H54 (cell line): ENCODE measurements around the gene ARID3A.

ENCODE experiments used
- DNase-seq: peaks from one replicate; pipeline ENCODE4 v3.0.0; 2011; ENCODE audit warnings: low spot score, mixed read lengths; ENCODE audit not compliant: insufficient read length
- FAIRE-seq: peaks from 3 replicates; lab custom pipeline; 2011; peaks lifted over from hg19 to GRCh38; lab: Jason Lieb, UNC
- POLR2A ChIP-seq: IDR thresholded peaks from 2 replicates; pipeline ENCODE4 v1.6.1; 2011; ENCODE audit warnings: low read depth, mild to moderate bottlenecking, low read length

The ARID3A gene

DNA sequence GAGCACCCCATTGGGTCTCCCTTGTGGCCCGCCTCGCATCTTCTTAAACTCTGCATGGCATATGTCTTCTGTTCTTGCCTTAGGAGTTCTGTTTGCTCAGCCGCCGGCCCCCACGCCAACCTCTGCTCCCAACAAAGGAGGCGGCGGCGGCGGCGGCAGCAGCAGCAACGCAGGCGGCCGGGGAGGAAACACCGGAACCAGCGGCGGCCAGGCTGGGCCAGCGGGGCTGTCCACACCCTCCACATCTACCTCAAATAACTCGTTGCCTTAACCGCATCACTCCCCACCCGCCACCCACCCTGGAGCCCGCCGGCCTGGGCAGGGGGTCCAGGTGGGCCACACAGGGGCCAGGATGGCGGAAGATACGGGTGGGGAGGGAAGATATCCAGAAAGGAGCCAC lies 46.0 kb downstream of the ARID3A start:
- DNase-seq (no peak), FAIRE-seq (no peak)
- TF ChIP-seq POLR2A: no peak

DNA sequence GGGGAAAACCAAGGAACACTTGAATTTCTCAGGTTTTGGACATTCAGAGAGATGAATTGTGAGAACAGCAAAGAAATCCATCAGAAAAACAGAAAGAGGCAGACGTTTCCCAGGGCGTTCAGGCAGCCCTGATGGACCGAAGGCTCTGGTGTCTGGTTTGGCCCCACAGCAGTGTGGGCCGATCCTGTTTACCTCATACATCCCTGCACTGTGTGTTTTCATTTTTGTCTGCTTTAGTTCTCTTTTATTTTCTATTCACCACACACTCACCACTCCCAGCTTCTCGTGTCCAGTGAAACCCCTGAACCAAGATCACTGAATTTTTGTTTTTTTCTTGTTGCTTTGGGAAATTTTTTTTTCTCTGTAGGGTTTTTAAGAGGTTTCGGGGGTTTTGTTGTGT lies 46.4 kb downstream of the ARID3A start:
- no peak for FAIRE-seq
- DNase-seq: no peak
- TF ChIP-seq POLR2A: no peak

DNA sequence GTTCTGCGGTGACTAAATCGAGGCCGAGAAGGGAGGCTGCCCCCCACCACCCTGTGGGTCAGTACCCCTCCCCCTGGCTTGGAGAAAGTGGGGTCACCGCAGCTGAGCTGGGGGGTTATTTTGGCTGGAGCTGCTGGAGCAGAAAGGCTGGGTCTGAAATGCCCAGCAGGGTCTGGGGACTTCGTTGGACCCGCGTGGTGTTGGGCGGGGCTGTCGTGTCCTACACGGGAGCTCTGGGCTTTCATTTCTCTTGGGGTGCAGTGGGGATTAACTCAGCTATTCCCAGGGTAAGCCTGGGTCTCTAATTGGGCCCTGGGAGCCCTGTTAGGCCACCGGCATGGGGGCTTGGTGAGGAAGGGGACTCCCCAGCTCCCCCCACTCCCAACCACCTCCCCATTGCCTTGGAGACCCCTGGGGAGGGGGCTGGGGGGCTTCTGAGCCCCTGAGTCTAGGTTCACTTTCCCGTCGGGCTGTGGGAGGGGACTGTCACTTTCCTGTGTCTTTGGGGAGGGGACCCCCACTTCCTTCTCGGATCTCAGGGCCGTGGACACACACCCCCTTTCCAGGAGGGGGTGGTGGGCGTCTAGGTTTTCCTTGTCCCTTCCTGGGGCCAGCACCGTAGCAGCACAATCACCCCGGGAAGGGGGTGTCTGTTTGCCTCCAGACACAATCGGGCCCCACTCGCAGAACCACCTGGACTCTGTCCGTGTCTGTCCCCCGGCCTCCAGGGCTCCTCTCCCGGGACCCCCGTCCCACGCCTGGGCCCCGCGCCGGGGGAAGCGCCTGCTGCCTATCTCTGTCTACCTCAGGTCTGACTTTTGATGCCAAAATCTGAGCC lies 48.1 kb downstream of the ARID3A start:
- no peak for FAIRE-seq
- TF ChIP-seq POLR2A: no peak
- DNase-seq: no peak

DNA sequence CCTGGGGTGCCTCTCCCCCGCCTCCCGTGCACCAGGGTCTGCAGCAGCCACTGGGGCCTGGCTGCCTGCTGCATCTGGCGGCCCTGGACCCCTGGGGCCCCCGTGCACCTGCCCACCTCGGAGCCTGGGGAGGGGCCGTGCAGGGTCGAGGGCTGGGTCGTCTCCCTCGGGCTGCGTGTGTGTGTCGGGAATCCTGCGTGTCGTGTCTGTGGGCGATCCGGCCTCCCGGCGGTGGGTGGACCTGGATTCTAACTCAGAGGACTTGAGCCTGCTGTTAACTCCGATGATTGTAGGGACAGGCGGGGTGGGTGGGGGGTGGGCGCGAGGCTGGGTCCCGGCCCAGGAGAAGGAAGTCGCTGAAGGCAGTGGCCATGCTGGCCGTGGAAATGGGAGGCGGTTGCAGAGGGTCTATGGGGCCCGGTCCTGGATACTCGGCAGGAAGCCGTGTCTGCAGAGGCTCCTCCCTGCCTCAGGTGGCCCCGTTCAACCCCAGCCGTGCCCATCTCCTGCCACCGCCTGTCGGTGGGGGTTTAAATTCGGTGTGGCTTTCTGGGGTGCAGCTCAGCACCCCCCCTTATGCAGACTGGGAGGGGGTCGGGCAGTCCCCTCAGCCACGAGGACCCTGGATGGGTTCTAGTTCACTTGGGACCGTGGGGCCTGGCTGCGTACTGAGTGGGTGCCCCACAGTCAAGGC lies 48.9 kb downstream of the ARID3A start:
- FAIRE-seq (no peak), DNase-seq (no peak)
- TF ChIP-seq POLR2A: no peak

DNA sequence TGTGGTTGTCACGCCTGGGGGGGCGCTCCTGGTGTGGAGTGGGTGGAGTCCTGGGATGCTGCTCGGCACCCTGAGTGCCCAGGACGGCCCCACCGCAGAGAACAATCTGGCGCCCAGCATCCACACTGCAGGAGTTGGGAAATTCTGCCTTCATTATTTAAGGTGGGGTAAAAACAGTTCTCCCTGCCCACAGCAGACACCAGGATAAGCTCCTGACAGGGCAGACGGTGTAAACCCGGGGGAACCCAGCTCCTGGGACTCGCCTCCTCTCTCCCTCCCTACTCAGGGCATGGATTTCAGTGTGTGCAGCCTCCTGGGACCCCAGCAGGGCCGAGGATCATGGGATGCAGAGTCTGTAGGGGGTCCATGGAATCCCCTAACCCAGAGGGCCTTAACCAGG lies 50.6 kb downstream of the ARID3A start:
- no peak for TF ChIP-seq POLR2A
- no peak for DNase-seq
- no peak for FAIRE-seq

DNA sequence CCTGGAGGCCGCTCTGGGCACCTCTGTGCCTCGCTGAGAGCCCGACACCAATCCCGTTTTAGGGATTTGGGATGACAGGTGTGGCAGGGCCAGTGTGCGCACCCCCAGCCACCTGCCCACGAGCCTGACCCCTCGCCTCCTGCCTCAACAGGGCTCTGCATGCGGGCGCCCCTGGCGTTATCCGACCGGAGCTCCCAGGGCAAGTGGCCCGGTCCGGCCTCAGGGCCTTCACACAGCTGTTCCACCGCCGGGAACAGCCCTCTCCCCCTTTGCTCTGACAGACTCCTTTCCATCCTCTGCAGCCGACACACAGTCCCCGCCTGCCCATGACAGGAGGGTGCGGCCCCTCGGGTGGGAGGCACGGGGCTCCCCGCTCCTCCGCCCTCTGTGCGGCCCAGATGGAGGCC lies 51.2 kb downstream of the ARID3A start:
- no peak for FAIRE-seq
- DNase-seq: no peak
- no peak for TF ChIP-seq POLR2A

DNA sequence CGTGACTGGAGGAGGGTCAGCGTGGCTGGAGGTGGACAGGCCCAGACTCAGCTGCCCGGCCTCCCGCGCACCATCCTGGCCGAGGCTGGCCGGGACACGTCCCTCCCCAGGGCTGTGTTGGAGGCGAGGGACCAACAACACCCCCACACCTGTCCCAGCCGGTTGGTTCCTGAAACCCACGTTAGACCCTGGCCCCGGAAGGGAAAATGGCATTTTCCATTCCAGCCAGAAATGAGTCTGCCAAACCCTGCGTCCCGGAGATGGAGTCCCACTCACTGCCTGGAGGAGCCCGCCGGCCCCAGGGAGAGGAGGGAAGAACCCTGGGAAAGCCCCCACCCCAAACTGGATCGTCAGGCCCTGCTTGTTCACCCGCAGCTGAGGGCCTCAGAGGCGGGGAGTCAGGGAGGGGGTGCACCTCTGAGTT lies 53.5 kb downstream of the ARID3A start:
- DNase-seq: no peak
- FAIRE-seq: no peak
- no peak for TF ChIP-seq POLR2A

DNA sequence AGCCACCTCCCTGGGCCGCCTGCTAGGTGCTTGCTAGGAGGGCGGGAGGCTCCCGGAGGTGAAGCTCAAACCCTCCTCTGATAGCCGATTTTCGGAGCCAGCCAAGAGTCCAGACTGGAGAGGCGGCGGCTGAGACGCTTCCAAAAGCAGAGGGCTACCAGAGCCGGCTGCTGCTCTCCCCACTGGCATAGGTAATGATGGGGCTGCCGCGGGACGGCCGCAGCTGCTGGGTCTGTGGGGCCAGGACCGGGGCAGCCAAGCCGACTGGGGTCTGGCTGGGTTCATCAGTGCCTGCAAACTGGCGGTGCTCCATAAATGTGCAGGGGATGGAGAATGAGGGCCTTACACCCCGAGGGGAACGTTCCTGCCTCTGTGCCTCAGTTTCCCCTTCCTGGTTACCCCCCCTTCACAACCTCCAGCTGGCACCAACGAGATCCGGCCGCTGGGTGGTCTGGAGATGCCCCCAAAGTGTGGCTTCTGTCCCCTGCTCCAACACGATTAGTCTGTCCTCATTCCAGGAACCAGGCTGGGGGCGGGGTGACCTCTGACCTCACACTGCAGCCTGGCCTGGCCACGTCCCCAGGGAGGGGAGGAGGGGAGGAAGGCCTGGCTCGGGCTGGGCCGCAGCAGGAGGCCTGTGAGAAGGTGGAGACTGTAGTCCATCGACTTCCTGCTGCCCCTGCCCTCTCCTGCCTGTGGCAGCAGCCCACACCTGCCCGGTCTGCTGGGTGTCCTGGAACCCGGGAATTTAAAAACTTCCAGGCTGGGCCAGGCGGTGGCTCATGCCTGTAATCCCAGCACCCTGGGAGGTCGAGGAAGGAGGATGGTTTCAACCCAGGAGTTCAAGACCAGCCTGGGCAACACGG lies 54.5 kb downstream of the ARID3A start:
- no peak for DNase-seq
- no peak for TF ChIP-seq POLR2A
- FAIRE-seq: no peak

DNA sequence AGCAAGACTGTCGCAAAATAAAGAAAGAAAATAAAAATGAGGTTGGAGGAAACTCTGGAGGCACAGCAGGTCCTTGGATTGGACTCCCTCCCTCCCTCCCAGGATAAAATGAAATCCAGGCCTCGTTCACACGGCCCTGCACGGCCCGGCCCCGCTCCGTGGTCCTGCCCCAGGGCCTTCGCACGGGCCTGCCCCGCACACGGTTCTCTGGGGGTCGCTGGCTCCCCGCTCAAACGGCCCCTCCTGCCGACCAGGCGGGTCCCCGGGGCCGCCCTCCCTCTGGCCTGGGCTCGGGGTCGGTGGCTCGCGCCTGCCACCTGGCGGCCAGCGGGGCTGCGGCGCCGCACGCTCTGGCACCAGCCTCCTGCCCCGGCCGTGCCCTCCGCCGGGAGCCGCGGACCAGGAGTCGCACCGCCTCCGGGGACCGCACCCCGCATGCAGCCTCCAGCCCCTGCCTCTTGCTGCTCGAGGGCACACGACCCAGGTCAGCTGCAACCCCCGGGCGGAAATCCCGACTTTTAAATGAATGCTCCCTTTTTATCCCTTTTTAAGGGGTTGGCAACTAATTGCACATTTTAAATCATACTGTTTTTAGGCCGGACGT lies 56.8 kb downstream of the ARID3A start:
- DNase-seq (peak; percentile 93), FAIRE-seq (no peak)

DNA sequence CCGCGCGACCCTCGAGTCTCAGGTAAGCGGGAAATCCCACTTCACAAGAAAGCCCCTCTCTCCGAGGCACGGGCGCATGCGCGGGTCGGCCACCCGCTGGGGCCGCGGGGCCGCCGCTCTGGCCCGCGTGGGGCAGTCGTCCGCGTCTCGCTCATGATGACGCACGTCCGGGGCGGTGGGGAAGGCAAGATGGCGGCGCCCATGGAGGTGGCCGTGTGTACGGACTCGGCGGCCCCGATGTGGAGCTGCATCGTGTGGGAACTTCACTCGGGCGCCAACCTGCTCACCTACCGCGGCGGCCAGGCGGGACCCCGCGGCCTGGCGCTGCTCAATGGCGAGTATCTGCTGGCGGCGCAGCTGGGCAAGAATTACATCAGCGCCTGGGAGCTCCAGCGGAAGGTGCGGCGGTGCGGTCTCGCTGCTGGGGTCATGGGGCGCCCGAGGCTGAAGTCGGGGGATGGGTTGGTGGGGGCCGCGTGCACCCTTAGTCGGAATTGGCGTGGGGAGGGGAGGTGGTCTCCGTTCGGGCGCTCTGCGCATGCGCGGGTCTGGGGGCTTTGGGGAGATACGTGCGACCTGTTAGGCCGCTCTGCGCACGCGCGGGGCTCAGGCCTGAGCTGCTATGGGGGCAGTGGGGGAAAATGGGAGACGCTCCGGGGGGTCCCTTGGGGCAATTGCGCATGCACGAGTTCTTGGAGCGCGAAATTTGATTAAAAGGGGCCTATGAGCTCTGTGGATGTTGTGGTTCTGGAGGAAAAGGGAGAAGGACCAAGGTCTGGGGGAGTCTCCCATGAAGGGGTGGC lies 58.5 kb downstream of the ARID3A start, which contains the start of gene WDR18:
TSS of gene WDR18 (plus strand) at position 181 of the 803 bp plus-strand sequence. CDS start at position 190, 9 bp downstream.
- peak; percentile 53 for TF ChIP-seq POLR2A
- peak; percentile 96 for DNase-seq
- no peak for FAIRE-seq

More for the DNA sequence above, 56.8 kb downstream of the ARID3A start:
- TF ChIP-seq POLR2A: no peak

DNA sequence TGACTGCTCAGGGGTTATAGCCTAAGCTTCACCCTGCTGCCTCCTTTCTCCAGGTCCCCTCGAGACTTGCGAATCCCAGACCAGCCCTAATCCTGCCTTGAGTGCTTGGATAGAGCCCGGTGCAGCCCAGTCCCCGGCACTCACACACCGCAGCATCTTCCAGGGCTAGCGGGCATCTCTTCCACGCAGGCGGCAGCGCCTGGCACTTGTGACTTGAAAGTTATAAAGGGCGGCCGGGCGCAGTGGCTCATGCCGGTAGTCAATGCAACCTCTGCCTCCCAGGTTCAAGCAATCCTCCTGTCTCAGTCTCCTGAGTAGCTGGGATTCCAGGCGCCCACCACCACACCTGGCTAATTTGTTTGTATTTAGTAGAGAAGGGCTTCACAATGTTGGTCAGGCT lies 60.2 kb downstream of the ARID3A start:
- FAIRE-seq (no peak), DNase-seq (no peak)
- TF ChIP-seq POLR2A: no peak

DNA sequence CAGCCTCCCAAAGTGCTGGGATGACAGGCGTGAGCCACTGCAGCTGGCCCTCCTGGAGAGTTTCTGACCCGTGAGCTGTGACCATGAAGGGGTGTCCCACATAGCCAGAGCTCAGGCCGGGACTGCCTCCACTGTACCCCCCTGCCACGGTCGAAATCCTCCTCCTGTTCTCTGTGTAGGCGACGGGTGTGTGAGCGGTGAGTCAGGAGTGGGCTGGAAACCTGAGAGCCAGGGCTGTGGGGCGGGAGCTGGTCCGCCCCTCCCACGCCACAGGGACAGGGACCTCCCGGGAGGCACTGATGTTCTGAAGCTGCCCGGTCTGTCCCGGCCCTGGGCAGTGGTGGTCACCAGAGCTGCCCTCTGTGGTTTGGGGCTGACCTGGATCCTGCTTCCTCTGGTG lies 62.2 kb downstream of the ARID3A start:
- DNase-seq (no peak), FAIRE-seq (no peak)
- TF ChIP-seq POLR2A: no peak

DNA sequence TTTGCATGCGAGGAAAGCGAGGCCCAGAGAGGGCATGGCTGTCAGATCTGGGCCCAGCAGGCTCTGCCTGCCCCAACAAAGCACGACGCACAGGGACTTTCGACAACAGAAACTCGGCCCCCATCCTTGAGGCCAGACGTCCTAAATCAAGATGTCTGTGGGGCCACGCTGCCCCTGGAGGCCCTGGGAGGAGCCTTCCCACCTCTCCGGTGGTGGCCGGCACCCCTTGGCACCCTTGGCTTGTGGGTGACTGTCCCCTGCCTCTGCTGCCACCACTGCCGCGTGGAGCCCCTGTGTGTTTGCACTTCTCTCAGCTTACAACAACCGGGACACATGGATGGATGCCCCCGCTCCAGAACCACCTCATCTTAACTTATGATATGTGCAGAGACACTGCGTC lies 62.7 kb downstream of the ARID3A start:
- no peak for DNase-seq
- TF ChIP-seq POLR2A: no peak
- no peak for FAIRE-seq
